ENCODE data around the gene P2RX5.

- TF ChIP-seq EZH2phosphoT487 (IDR thresholded peaks at IDR 0.05; ENCODE audit: borderline replicate concordance) (no peak), CTCF (conservative IDR thresholded peaks at IDR 0.05; ENCODE audit: low read length) (no peak)
Measured at GRCh38 chr17:3657588-3657869, 38.4 kb downstream of the P2RX5 start.

Measured in Loucy (cell line).